ENCODE measurements around the gene SCUBE1.

Gene SCUBE1

DNA sequence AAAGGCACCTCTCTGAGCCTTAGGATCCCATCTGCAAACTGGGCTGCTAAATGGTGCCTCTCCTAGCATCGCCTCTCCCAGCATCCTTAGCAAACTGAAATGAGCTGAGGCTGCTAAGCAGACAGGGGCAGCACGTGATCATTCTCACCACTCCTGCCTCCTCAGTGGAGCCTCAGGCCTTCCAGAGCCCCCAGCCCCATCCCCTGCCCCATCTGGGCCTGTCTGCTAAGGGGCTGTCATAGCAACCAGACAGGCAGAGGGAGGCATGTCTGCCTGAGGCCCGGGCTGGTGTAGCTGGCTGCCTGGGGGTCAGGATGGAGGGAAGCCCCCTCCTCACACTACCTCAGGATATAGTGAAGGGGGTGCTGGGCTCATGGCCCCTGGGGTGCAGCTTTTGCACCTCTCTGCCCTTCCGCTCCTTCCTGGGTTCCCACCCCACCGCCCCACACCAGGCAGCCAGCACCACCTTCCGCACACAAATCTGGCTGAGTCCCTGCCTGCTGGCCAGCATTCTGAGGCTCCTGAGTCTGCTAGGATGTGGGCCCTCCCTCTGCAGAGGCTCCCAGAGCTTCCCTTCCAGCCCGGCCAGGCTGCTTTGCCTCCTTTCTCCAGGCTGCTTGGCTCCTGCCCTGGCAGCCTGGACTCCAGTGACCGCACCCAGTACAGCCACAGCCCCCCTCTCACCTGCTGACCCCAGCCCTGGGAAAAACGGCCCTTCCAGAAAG, 108.7 kb downstream of the SCUBE1 start:
- TF ChIP-seq ZFP30 (CRISPR knock-in tag; IDR thresholded peaks at IDR 0.05): no peak
- no peak for TF ChIP-seq ARNTL (CRISPR knock-in tag; IDR thresholded peaks at IDR 0.05; ENCODE audit: borderline replicate concordance, low read depth)
- TF ChIP-seq ISL1 (CRISPR knock-in tag; IDR thresholded peaks at IDR 0.05): no peak
- TF ChIP-seq ZC3H10 (CRISPR knock-in tag; IDR thresholded peaks at IDR 0.05): no peak
- no peak for TF ChIP-seq GLIS3 (CRISPR knock-in tag; IDR thresholded peaks at IDR 0.05)
- no peak for TF ChIP-seq ZNF565 (CRISPR knock-in tag; conservative IDR thresholded peaks at IDR 0.05; ENCODE audit: low read depth)
- TF ChIP-seq, protein P1, sequence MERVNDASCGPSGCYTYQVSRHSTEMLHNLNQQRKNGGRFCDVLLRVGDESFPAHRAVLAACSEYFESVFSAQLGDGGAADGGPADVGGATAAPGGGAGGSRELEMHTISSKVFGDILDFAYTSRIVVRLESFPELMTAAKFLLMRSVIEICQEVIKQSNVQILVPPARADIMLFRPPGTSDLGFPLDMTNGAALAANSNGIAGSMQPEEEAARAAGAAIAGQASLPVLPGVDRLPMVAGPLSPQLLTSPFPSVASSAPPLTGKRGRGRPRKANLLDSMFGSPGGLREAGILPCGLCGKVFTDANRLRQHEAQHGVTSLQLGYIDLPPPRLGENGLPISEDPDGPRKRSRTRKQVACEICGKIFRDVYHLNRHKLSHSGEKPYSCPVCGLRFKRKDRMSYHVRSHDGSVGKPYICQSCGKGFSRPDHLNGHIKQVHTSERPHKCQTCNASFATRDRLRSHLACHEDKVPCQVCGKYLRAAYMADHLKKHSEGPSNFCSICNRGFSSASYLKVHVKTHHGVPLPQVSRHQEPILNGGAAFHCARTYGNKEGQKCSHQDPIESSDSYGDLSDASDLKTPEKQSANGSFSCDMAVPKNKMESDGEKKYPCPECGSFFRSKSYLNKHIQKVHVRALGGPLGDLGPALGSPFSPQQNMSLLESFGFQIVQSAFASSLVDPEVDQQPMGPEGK (CRISPR knock-in tag; IDR thresholded peaks at IDR 0.05; ENCODE audit: borderline replicate concordance): no peak
- TF ChIP-seq, protein P2, sequence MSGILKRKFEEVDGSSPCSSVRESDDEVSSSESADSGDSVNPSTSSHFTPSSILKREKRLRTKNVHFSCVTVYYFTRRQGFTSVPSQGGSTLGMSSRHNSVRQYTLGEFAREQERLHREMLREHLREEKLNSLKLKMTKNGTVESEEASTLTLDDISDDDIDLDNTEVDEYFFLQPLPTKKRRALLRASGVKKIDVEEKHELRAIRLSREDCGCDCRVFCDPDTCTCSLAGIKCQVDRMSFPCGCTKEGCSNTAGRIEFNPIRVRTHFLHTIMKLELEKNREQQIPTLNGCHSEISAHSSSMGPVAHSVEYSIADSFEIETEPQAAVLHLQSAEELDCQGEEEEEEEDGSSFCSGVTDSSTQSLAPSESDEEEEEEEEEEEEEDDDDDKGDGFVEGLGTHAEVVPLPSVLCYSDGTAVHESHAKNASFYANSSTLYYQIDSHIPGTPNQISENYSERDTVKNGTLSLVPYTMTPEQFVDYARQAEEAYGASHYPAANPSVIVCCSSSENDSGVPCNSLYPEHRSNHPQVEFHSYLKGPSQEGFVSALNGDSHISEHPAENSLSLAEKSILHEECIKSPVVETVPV (CRISPR knock-in tag; IDR thresholded peaks at IDR 0.05): no peak
- TF ChIP-seq, protein P3, sequence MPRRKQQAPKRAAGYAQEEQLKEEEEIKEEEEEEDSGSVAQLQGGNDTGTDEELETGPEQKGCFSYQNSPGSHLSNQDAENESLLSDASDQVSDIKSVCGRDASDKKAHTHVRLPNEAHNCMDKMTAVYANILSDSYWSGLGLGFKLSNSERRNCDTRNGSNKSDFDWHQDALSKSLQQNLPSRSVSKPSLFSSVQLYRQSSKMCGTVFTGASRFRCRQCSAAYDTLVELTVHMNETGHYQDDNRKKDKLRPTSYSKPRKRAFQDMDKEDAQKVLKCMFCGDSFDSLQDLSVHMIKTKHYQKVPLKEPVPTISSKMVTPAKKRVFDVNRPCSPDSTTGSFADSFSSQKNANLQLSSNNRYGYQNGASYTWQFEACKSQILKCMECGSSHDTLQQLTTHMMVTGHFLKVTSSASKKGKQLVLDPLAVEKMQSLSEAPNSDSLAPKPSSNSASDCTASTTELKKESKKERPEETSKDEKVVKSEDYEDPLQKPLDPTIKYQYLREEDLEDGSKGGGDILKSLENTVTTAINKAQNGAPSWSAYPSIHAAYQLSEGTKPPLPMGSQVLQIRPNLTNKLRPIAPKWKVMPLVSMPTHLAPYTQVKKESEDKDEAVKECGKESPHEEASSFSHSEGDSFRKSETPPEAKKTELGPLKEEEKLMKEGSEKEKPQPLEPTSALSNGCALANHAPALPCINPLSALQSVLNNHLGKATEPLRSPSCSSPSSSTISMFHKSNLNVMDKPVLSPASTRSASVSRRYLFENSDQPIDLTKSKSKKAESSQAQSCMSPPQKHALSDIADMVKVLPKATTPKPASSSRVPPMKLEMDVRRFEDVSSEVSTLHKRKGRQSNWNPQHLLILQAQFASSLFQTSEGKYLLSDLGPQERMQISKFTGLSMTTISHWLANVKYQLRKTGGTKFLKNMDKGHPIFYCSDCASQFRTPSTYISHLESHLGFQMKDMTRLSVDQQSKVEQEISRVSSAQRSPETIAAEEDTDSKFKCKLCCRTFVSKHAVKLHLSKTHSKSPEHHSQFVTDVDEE (CRISPR knock-in tag; IDR thresholded peaks at IDR 0.05): no peak
- TF ChIP-seq TOX (CRISPR knock-in tag; IDR thresholded peaks at IDR 0.05; ENCODE audit: borderline replicate concordance): no peak
- no peak for TF ChIP-seq CSDC2 (CRISPR knock-in tag; IDR thresholded peaks at IDR 0.05)
- TF ChIP-seq PPARA (CRISPR knock-in tag; IDR thresholded peaks at IDR 0.05; ENCODE audit: borderline replicate concordance): no peak
- no peak for TF ChIP-seq ZNF70 (CRISPR knock-in tag; IDR thresholded peaks at IDR 0.05)
- TF ChIP-seq, protein P4, sequence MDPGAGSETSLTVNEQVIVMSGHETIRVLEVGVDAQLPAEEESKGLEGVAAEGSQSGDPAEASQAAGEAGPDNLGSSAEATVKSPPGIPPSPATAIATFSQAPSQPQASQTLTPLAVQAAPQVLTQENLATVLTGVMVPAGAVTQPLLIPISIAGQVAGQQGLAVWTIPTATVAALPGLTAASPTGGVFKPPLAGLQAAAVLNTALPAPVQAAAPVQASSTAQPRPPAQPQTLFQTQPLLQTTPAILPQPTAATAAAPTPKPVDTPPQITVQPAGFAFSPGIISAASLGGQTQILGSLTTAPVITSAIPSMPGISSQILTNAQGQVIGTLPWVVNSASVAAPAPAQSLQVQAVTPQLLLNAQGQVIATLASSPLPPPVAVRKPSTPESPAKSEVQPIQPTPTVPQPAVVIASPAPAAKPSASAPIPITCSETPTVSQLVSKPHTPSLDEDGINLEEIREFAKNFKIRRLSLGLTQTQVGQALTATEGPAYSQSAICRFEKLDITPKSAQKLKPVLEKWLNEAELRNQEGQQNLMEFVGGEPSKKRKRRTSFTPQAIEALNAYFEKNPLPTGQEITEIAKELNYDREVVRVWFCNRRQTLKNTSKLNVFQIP (CRISPR knock-in tag; IDR thresholded peaks at IDR 0.05; ENCODE audit: borderline replicate concordance, low read depth): no peak
- no peak for TF ChIP-seq SNAI2 (CRISPR knock-in tag; IDR thresholded peaks at IDR 0.05)
- TF ChIP-seq ZNF8 (CRISPR knock-in tag; IDR thresholded peaks at IDR 0.05): no peak
- ATAC-seq: no peak

DNA sequence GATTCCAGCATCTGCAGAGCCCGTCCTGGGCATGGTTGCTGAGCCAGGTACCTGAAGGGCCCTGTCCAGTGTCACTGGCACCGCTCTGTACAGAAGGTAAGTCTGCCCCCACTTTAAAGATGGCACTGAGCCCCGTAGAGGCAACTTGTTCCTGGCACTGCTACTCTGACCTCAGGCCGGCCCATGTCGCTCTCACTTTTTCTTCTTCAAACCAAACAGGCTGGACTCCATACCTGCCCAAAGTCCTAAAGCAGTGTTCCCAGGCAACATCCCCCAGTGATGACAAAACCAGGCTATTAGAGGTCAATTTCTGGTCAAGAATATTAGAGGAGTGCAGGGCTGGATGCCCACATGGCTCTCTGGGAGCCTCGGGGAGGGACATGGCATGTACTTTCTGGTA, 109.6 kb downstream of the SCUBE1 start:
- no peak for TF ChIP-seq TCF4 (CRISPR knock-in tag; IDR thresholded peaks at IDR 0.05; ENCODE audit: borderline replicate concordance)
- TF ChIP-seq GLIS3 (CRISPR knock-in tag; IDR thresholded peaks at IDR 0.05): no peak
- TF ChIP-seq, protein P5, sequence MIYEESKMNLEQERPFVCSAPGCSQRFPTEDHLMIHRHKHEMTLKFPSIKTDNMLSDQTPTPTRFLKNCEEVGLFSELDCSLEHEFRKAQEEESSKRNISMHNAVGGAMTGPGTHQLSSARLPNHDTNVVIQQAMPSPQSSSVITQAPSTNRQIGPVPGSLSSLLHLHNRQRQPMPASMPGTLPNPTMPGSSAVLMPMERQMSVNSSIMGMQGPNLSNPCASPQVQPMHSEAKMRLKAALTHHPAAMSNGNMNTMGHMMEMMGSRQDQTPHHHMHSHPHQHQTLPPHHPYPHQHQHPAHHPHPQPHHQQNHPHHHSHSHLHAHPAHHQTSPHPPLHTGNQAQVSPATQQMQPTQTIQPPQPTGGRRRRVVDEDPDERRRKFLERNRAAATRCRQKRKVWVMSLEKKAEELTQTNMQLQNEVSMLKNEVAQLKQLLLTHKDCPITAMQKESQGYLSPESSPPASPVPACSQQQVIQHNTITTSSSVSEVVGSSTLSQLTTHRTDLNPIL (CRISPR knock-in tag; IDR thresholded peaks at IDR 0.05; ENCODE audit: low read depth): no peak
- TF ChIP-seq OSR1 (CRISPR knock-in tag; IDR thresholded peaks at IDR 0.05): no peak
- no peak for TF ChIP-seq CSDC2 (CRISPR knock-in tag; IDR thresholded peaks at IDR 0.05)
- TF ChIP-seq, protein P3 (CRISPR knock-in tag; IDR thresholded peaks at IDR 0.05): no peak
- TF ChIP-seq ZNF70 (CRISPR knock-in tag; IDR thresholded peaks at IDR 0.05): no peak
- no peak for TF ChIP-seq ZNF8 (CRISPR knock-in tag; IDR thresholded peaks at IDR 0.05)
- no peak for TF ChIP-seq ZFP30 (CRISPR knock-in tag; IDR thresholded peaks at IDR 0.05)
- TF ChIP-seq RARB (CRISPR knock-in tag; IDR thresholded peaks at IDR 0.05): no peak
- no peak for ATAC-seq

Measured in SK-N-SH treated with all-trans-retinoic acid at 6 μM for 48 hours (cell line).